NT2/D1 (cell line): ENCODE measurements around the gene ARHGEF25.

ENCODE experiments used
- SUZ12 ChIP-seq: IDR thresholded peaks from 2 replicates; pipeline ENCODE4 v1.6.1; 2011; ENCODE audit not compliant: insufficient read length, insufficient read depth; ENCODE audit errors: extremely low read depth
- YY1 ChIP-seq: IDR thresholded peaks from 2 replicates; pipeline ENCODE4 v1.6.1; 2011; ENCODE audit not compliant: insufficient read length, insufficient read depth
- ZNF274 ChIP-seq: IDR thresholded peaks from 2 replicates; pipeline ENCODE4 v1.6.1; 2011; ENCODE audit warnings: mild to moderate bottlenecking, low read depth, low read length

- TF ChIP-seq YY1 (peak; percentile 6), SUZ12 (no peak), ZNF274 (no peak)
Measured at GRCh38 chr12:57590864-57591781, 20.1 kb upstream of the ARHGEF25 start, which contains the start of gene PIP4K2C.
